HG02642 (cell line): ENCODE measurements around the gene SMCR8.
A peak's percentile ranks its signal among the peaks of the same experiment; 100 is the strongest.
"Not testable (repeated sequence)": the region's sequence is repeated elsewhere in the genome, so short reads cannot be mapped to it uniquely, and the experiment has no call there.

Experiments used
- ATAC-seq: cut with Tn5 transposase; IDR thresholded peaks from one replicate; pipeline ENCODE4 v1.9.1; 2021; ENCODE audit warnings: mild to moderate bottlenecking; ENCODE audit not compliant: unreplicated experiment, poor library complexity

The SMCR8 gene, protein sequence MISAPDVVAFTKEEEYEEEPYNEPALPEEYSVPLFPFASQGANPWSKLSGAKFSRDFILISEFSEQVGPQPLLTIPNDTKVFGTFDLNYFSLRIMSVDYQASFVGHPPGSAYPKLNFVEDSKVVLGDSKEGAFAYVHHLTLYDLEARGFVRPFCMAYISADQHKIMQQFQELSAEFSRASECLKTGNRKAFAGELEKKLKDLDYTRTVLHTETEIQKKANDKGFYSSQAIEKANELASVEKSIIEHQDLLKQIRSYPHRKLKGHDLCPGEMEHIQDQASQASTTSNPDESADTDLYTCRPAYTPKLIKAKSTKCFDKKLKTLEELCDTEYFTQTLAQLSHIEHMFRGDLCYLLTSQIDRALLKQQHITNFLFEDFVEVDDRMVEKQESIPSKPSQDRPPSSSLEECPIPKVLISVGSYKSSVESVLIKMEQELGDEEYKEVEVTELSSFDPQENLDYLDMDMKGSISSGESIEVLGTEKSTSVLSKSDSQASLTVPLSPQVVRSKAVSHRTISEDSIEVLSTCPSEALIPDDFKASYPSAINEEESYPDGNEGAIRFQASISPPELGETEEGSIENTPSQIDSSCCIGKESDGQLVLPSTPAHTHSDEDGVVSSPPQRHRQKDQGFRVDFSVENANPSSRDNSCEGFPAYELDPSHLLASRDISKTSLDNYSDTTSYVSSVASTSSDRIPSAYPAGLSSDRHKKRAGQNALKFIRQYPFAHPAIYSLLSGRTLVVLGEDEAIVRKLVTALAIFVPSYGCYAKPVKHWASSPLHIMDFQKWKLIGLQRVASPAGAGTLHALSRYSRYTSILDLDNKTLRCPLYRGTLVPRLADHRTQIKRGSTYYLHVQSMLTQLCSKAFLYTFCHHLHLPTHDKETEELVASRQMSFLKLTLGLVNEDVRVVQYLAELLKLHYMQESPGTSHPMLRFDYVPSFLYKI

DNA sequence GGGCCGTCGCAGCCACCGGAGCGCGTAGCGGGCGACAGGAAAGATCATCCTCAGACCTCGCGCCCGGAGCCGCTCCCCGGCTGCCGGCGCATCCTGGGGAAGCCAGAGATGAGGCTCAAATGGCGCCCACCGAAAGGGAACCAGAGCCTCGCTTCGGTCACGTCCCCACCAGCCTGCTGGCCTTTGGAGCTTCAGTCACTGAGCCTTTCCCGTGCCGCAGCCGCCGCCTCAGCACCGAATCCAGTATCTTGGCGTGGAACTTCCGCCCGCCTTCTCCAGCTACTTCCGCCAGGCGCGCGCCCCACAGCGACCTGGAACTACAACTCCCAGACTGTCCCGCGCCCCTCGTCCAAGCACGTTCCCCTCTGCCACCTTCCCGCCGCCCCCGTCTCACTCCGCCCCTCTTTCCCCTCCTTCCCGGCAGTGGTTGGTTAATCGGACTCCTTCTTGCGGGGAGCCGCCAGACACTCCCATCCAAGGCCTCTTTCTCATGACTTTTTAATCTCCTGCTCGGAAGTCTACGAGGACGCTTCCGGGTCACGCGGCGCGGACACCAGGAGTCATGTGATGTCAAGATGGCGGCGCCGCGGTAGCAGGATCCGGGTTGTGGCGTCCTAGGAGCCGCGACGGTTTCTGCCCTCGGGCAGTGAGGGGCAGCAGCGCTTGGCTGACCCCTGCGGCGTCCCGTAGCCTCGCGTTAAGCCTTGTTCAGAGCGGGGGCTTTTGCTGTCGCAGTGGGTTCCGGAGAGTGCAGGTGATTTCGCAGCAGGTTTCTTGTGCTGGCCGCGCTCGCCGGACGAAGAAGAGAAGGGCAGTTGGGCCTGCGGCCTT is at the start of gene SMCR8, which contains the start of gene TOP3A:
Gene SMCR8 (plus strand): TSS at position 563 of the 831 bp plus-strand sequence. CDS start 497 bp downstream, outside the sequence.
Gene TOP3A (minus strand): TSS at position 264 of the 831 bp plus-strand sequence. CDS start 216 bp downstream, at position 48.
- peak; percentile 85 for ATAC-seq

DNA sequence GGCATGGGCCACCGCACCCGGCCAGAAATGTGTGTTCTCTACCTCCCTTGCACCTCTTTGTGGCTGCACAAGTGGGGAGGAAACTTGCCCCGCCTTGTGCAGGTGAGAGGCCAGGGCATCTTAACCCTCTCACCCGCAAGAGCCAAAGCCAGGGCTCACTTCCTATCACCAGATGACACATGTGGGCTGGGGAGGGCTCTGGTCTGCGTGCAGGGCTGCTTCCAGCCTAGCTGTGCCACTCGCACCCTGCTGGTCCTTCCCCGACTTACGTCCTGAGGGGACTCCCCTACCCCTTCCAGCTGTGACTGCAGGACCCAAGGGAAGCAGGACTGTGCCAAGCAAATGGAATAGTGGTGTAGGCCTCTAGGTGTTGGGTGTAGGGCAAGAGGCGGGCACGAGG is 47.7 kb upstream of the SMCR8 start:
- no peak for ATAC-seq

DNA sequence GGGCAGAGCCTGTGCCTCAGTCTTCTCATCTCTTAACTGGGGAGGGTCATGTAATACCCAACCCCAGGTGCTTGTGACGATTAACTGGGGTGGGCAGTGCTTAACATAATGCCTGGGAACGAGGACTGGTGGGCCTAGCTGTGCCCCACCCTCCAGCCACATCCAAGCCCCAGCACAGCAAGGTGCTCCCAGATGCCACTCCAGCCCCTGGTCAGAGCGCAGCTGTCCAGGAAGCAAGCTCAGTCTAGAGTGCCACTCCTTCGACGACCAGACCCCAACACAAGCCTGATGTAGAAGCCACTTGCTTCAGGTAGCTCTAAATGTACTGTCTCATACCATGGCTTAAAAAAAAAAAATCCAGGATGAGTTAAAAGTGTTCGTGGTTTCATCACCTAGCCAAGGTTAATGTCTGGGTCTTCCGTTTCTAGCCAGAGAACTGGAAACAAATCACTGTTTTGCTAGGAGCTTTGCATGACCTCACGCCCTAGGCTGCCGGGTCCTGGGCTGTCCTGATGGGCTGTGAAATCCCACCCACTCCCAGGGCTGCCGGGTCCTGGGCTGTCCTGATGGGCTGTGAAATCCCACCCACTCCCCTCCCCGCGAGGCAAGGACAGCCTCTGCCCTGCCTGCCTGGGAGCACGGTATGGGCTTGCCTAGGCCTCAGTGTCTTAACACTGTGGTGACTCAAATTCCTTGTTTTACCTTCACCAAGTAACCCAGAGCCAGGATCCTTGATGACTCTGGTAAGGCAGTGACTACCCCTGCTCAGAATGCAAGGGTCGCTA is 47.0 kb upstream of the SMCR8 start:
- no peak for ATAC-seq

DNA sequence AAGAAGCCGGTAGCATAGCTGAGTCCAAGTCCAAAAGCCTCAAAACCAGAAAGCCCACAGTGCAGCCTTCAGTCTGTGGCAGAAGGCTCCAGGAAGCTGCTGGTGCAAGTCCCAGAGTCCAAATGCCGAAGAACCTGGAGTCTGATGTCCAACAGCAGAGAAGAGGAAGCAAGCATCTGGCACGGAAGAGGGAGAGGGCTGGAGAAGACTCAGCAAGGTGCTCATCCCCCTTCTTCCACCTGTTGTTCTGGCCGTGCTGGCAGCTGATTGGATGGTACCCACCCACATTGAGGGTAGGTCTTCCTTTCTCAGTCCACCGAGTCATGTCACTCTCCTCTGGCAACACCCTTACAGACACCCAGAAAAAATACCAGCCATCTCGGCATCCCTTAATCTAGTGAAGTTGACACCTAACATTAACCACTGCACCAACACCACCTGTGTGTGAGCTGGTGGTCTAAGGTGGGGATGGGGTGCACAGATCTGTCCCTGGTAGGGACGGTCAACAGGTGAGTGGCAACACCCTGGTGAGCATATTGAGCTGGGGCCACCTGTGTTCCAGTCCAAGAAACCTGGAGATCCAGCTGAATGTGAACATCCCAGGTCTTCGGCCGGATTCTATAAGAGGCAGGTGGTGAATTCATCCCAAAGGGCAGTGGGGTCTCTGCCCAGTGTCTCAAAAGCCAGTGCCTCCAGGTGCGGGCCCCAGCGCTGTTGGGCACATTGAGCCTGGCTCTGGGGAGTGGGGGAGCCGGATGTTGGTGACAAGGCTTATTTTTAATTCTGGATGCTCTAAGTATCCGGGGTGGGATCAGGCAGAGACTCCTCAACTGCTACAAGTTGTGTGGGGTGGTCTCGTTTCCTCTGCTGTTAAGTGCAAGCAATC is 44.8 kb upstream of the SMCR8 start:
- no peak for ATAC-seq

DNA sequence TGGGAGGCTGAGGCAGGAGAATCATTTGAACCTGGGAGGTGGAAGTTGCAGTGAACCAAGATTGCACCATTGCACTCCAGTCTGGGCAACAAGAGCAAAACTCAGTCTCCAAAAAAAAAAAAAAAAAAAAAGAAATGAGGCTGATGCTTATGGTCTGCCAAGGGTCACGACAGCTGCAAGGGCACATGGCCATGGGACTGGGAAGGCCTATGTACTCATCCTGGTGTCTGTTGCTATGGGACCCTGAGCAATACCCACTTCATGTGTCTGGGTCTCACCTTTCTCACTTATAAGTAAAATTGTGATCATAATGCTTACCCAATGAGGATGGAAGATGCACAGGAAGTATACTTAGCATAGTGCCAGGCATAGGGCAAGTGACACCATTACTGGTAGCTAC is 38.0 kb upstream of the SMCR8 start:
- ATAC-seq = no peak

DNA sequence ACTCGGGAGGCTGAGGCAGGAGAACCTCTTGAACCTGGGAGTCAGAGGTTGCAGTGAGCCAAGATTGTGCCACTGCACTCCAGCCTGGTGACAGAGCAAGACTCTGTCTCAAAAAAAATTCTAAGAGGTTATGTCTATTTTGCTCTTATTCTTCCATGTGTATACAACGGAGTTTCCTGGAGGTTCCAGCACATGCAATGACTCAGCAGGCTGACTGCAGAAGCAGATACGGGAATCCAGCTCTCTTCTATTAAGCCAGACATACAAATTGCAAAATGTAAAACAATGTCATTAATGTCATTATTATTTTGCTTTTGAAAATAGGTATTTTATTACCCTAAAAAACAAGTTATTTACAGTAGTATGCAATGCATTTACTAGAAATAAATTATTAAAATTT is 36.2 kb upstream of the SMCR8 start:
- ATAC-seq = no peak

DNA sequence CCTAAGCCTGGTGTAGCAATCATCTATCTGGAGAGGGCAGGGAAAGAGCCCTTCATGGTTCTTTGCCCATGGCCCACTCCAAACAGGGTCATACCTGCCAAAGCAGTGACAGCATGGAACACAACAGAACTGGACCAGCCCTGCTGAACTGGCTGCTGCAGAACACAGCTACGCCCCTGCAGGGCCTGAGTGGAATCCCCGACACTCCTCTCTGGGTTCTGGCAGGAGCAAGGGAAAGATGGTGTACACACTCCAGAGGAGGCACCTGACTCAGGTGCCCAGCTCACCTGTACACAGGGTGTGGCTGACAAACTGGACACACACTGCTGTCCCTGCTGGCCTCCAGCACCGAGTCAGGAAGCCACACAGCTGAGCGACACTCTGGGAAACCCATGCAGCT is 34.8 kb upstream of the SMCR8 start:
- ATAC-seq = no peak

DNA sequence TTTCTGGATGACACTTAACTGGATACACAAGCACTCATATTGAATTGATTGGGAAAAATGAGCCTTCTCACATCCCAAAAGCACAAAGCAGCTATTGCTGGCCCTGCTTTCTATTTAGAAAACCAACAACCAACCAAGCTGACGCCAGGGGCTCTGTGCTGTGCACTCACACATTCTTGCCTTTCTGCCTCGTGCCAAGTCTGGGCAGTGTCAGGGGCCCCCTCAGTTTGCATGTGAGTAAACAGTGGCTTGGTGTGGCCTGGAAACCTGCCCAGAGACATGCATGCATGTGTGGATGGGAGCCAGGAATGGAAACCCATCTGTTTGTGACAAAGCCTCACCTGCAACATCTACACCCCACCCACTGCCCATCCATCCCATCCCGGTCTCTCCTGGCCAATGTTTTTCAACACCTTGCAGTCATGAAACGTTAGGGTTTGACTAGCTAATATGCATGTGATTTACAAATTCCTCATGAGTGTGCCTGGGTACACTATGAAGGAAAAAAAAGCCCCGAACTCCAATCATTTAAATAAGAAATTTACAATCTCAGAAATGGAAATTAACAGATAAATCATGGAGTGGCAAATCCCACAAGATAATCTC is 34.2 kb upstream of the SMCR8 start:
- ATAC-seq = no peak

DNA sequence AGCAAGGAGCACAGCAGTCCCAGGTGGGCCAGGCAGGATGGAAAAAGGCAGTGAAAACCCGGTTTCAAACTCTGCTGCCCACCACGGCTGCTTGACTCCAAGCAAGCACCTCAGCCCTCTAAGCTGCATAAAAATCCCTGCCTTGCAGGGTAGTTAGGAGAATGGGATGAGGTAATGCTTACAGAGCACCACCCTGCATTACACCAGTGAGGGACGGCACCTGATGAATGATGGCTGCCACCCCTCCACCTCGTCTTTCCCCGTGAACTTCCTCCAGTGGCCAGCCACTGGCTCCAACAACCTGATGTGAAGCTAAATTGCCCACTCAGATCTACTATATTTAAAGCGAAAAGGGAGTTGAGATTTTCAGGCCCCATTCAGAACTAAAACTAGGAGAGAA is 33.3 kb upstream of the SMCR8 start:
- no peak for ATAC-seq

DNA sequence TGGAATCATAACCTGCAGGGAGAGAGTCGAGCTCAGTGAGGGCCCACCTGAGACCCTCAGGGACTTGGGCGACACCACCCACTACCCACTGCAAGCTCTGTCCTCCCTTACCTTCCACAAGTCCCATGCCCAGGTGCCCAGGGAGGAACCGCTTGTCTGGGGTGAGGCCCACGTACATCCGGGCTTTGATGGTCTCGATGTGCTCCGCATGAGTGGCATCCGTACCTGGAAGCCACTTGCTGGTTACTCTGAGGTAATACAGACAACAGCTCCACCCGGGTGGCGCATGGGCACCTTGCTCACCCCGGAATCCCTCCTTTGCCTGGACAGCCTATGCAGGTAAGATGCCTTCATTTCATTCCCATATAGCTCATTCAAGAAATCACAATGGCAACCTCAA is 29.8 kb upstream of the SMCR8 start:
- ATAC-seq = no peak

DNA sequence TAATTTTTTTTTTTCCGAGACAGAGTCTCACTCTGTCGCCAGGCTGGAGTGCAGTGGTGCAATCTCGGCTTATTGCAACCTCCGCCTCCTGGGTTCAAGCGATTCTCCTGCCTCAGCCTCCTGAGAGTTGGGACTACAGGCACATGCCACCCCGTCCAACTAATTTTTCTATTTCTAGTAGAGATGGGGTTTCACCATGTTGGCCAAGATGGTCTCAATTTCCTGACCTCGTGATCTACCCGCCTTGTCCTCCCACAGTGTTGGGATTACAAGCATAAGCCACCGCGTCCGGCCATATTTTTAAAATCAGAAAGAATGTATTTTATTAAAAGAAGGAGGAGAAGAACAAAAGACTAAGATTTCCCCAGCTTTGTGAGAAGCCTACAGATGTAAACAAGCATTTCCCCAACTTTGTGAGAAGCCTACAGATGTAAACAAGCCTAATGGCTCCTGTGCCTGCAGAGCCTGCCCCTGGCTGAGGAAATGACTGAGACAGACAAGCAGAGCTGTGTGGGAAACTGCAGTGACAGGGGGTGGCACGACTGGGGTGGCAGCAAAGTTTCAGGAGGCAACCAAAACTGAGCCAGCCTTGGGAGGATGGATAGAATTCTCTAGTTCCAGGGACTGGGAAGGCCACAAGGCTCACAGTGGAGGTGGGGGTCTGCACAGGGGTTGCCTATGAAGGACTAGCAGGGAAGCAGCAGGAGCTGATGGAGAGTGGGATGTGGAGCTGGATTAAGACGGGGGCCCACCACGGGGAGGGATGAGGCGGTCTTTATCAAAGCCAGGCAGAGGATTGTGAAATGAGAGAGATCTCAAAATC is 23.2 kb upstream of the SMCR8 start:
- no peak for ATAC-seq

DNA sequence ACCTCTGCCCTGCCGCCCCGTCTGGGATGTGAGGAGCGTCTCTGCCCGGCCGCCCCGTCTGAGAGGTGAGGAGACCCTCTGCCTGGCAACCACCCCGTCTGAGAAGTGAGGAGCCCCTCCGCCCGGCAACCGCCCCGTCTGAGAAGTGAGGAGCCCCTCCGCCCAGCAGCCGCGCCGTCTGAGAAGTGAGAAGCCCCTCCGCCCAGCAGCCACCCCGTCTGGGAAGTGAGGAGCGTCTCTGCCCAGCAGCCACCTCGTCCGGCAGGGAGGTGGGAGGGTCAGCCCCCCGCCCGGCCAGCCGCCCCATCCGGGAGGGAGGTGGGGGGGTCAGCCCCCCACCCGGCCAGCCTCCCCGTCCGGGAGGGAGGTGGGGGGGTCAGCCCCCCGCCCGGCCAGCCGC is 17.0 kb upstream of the SMCR8 start:
- not testable (repeated sequence) for ATAC-seq

DNA sequence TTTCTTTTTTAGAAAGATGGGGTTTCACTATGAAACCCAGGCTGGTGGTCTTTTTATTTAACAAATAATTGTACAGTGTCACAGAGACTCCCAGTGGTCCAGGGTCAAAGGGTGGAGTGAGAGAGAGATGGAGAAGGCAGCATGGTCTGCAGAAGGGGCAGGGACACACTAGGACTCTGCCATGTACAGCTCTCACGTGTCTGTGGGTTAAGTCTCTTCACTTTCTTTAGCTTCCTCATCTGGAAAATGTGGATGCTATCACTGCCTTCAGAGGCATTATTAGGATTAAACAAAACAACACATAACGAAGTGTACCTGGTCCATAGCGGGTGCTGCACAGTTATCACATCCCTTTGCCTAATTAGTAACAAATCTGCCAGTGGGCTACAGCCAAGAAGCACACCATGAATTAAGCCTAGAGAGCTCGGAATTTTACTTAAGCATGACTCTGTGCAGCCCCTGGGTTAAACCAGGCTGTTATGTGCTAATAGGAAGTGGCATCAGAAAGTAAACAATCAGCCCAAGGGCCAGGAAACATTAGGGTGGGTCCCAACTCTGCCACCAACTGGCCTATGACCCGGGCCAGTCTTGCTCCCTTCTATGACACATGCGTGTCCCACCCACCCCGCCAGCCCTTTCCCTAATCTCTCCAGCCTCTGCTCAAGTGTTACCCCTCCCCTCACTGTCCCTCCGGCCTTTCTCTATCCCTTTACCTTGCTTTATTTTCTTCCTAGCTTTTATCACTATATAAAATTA is 14.2 kb upstream of the SMCR8 start:
- no peak for ATAC-seq

DNA sequence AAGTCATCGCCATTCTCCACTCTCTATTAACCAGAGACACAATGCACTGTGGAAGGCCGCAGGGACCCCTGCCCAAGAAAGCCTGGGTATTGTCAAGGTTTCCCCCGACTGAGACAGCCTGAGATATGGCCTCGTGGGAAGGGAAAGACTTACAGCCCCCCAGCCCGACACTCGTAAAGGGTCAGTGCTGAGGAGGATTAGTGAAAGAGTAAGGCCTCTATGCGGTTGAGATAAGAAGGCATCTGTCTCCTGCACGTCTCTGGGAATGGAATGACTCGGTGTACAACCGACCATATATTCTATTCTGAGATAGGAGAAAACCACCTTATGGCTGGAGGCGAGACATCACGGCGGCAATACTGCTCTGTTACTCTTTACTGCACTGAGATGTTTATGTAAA is 11.9 kb upstream of the SMCR8 start:
- not testable (repeated sequence) for ATAC-seq

DNA sequence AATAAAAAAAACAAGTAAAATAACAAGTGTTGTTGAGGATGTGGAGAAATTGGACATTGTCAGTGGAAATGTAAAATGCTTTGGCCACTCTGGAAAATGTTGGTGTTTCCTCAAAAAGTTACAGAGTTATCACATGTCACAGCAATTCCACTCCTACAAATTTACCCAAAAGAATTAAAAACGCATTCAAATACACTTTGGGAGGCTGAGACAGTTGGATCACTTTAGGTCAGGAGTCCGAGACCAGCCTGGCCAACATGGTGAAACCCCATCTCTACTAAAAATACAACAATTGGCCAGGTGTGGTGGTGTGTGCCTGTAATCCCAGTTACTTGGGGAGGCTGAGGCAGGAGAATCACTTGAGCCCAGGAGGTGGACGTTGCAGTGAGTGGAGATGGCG is 5.9 kb upstream of the SMCR8 start:
- ATAC-seq = no peak

DNA sequence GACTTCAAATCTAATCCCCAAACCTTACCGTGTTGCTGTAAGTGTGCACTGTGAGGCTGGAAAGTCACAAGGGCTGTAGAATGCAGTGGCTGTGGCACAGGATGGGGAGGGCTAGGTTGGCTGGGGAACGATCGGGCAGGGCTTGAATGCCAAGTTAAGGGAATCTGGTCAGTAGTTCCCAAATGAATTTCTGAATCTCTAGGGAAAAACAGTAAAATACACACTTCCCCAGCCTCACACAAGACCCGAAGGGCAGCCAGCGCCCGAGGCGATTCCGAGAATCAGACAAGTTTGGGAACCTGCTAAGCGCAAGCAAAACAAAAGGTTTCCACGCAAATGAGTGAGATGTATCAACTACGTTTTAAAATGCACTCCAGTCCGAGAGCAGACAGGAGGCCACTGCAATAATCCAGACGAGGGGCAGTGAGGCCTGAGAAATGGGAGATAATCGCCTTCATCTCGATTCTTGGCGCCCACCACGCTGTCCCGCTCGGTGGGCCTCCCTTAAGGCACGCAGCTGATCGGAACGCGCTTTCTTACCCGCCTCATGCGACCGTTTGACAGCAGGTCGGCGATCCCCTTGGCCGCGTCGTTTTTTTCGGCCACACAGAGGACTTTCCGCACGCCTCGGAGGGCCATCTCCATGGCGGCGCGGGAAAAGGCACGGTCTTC is 898 bp upstream of the SMCR8 start:
- ATAC-seq = no peak
